Measurements from ENCODE around the gene FOXL2. TPM values are rescaled to one million over a fixed set of nuclear protein-coding genes. Genes with fewer than 3 reads are reported as not detected.

FOXL2 gene
- total and polyA plus RNA-seq, 2 experiments from 2014 or later: not detected

DNA sequence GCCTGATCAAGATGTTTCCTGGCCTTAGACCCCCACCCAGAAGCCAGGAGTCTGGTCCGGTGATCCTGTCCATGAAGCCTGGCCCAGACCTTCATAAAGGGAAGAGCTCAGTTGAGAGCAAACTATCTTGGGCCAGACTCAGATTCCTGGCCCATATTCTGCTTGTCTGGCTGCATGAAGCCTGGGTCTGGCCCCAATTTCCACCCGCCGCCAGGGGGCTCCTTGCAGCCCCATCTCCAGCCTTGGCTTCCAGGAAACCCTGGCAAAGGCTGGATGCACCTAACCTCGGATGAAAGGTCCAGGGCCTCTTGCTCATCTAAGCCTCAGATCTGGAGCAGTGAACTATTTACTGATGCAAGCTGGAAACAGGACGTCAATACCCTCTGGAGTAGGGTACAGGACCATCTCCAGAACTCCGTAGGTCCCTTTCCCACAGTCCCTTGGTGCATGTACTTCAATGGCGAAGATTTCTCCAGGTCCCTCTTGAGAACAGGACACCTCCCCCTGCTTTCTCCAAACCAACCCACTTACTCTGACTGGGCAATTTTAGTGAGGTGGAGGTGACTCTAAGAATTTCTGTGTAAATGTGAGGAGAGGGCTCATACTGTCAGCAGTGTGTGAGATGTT, 5.6 kb downstream of the FOXL2 start:
- Histone ChIP-seq H3K79me2 (no peaks in the 10 kb centered on the region), H3K27me3 (peaks cover 97% of the 10 kb centered on the region), H3K27ac (no peak overlapping the region), H4K20me1 (ENCODE audit: insufficient read depth, poor library complexity, severe bottlenecking) (peaks cover 3% of the 10 kb centered on the region), H2AFZ (no peak overlapping the region), H3K4me2 (no peak overlapping the region), H3K36me3 (replicated peaks; ENCODE audit: insufficient read depth, low read depth) (no peaks in the 10 kb centered on the region), H3K4me1 (ENCODE audit: insufficient read depth) (peaks cover 21% of the 10 kb centered on the region), H3K4me3 (no peak overlapping the region), H3K9me3 (ENCODE audit: low read depth) (no peaks in the 10 kb centered on the region), H3K9me2 (replicated peaks; ENCODE audit: insufficient read depth) (no peaks in the 10 kb centered on the region)
- peak; percentile 61 for DNase-seq (ENCODE audit: low spot score)
- TF ChIP-seq EZH2 (IDR thresholded peaks at IDR 0.05; ENCODE audit: borderline replicate concordance): no peak
- TF ChIP-seq, protein P1, sequence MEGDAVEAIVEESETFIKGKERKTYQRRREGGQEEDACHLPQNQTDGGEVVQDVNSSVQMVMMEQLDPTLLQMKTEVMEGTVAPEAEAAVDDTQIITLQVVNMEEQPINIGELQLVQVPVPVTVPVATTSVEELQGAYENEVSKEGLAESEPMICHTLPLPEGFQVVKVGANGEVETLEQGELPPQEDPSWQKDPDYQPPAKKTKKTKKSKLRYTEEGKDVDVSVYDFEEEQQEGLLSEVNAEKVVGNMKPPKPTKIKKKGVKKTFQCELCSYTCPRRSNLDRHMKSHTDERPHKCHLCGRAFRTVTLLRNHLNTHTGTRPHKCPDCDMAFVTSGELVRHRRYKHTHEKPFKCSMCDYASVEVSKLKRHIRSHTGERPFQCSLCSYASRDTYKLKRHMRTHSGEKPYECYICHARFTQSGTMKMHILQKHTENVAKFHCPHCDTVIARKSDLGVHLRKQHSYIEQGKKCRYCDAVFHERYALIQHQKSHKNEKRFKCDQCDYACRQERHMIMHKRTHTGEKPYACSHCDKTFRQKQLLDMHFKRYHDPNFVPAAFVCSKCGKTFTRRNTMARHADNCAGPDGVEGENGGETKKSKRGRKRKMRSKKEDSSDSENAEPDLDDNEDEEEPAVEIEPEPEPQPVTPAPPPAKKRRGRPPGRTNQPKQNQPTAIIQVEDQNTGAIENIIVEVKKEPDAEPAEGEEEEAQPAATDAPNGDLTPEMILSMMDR (IDR thresholded peaks at IDR 0.05; ENCODE audit: poor library complexity): peak; percentile 36
- no peak for TF ChIP-seq EZH2phosphoT487 (IDR thresholded peaks at IDR 0.05; ENCODE audit: low read depth, severe bottlenecking, unreplicated experiment)
- 43% methylated on average over 7 of the region's 7 CpGs for WGBS (ENCODE audit: low lambda C conversion rate, missing lambda C conversion rate)

DNA sequence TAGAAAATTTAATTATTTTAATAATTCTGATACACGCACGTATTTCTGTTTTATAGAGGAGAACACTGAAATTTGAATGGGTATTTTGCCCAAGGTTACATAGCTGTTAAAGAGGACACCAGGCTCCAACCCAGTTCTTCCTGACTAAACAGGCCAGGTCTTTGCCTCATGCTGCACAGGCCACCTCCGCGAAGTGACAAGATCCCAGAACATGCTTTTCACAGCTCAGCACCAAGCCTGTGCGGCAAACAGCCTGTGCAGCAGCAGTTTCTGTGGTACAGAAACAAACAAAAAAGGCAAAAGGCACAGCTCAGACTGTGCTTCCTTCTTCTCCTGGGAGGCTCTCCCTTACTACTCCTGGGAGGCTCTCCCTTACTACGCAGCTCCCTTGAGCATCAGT, 6.5 kb downstream of the FOXL2 start:
- 78% methylated on average over 6 of the region's 6 CpGs for WGBS (ENCODE audit: low lambda C conversion rate, missing lambda C conversion rate)
- no peaks in the 10 kb centered on the region for H3K9me2 ChIP-seq (replicated peaks; ENCODE audit: insufficient read depth)
- H3K79me2 ChIP-seq: no peaks in the 10 kb centered on the region
- no peak overlapping the region for H3K4me3 ChIP-seq
- no peak overlapping the region for H2AFZ ChIP-seq
- no peak overlapping the region for H3K27ac ChIP-seq
- no peak for DNase-seq (ENCODE audit: low spot score)
- H3K27me3 ChIP-seq: peaks cover 98% of the 10 kb centered on the region
- H3K4me1 ChIP-seq (ENCODE audit: insufficient read depth): peaks cover 15% of the 10 kb centered on the region
- no peak for TF ChIP-seq EZH2 (IDR thresholded peaks at IDR 0.05; ENCODE audit: borderline replicate concordance)
- TF ChIP-seq, protein P1 (IDR thresholded peaks at IDR 0.05; ENCODE audit: poor library complexity): no peak
- no peak for TF ChIP-seq EZH2phosphoT487 (IDR thresholded peaks at IDR 0.05; ENCODE audit: low read depth, severe bottlenecking, unreplicated experiment)
- no peak overlapping the region for H3K4me2 ChIP-seq
- H3K9me3 ChIP-seq (ENCODE audit: low read depth): no peaks in the 10 kb centered on the region
- peaks cover 3% of the 10 kb centered on the region for H4K20me1 ChIP-seq (ENCODE audit: insufficient read depth, poor library complexity, severe bottlenecking)
- H3K36me3 ChIP-seq (replicated peaks; ENCODE audit: insufficient read depth, low read depth): no peaks in the 10 kb centered on the region

DNA sequence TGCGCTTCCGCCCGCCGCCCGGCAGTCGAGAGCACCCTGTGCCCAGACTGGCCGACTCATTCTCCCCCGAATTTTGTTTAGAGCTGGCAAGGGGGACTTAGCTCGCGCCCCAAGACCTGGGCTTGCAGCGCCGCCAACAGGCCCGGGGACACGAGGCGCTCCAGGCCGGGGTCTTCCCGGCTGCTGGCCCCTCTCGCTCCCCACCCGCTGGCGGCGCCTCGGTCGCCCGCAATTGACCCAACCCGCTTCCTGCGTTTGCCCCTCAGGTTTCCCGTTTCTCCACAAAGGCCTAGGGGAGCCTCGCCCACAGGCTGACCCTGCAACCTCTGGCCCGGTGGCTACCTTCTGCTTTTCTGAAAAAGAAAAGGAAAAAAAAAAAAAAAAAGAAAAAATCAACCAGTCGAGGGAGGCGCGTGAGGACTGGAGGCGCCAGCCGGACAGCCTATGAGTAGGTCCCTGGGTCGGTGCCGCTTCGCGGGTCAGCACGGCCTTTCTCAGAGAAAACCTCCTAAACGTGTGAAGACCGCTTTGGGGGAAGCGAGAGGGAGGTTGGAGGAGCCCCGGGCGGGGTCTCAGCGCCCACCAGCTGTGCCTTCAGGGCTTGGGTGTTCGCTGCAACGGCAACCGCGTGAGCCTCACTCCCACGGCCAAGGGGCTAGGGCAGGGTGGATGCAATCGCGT, 7.2 kb downstream of the FOXL2 start:
- no peaks in the 10 kb centered on the region for H3K79me2 ChIP-seq
- H3K4me2 ChIP-seq: no peak overlapping the region
- peaks cover 3% of the 10 kb centered on the region for H4K20me1 ChIP-seq (ENCODE audit: insufficient read depth, poor library complexity, severe bottlenecking)
- DNase-seq (ENCODE audit: low spot score): no peak
- no peak overlapping the region for H3K4me3 ChIP-seq
- no peaks in the 10 kb centered on the region for H3K36me3 ChIP-seq (replicated peaks; ENCODE audit: insufficient read depth, low read depth)
- TF ChIP-seq EZH2 (IDR thresholded peaks at IDR 0.05; ENCODE audit: borderline replicate concordance) (peak; percentile 99), EZH2phosphoT487 (IDR thresholded peaks at IDR 0.05; ENCODE audit: low read depth, severe bottlenecking, unreplicated experiment) (peak; percentile 71)
- TF ChIP-seq, protein P1 (IDR thresholded peaks at IDR 0.05; ENCODE audit: poor library complexity): peak; percentile 4
- 4% methylated on average over 50 of the region's 52 CpGs for WGBS (ENCODE audit: low lambda C conversion rate, missing lambda C conversion rate)
- no peaks in the 10 kb centered on the region for H3K9me3 ChIP-seq (ENCODE audit: low read depth)
- no peak overlapping the region for H2AFZ ChIP-seq
- H3K27me3 ChIP-seq: peaks cover 98% of the 10 kb centered on the region
- H3K9me2 ChIP-seq (replicated peaks; ENCODE audit: insufficient read depth): no peaks in the 10 kb centered on the region
- peaks cover 8% of the 10 kb centered on the region for H3K4me1 ChIP-seq (ENCODE audit: insufficient read depth)
- H3K27ac ChIP-seq: no peak overlapping the region
